BJ (cell line): Measurements from ENCODE around the gene IRS4. TPM values are rescaled to one million over a fixed set of nuclear protein-coding genes. Genes with fewer than 3 reads are reported as not detected.
A peak's percentile ranks its signal among the peaks of the same experiment; 100 is the strongest.

Source experiments
- CTCF ChIA-PET: fragments of 350-600 bp; formaldehyde crosslinking; extraction: SDS; loops from one replicate; lab custom pipeline; 2021; ENCODE audit warnings: antibody characterized with exemption, inconsistent platforms; lab: Yijun Ruan, JAX
- POLR2A ChIA-PET: fragments of 300-600 bp; sonication (Branson Sonifier 250); formaldehyde crosslinking; extraction: SDS; loops from one replicate; lab custom pipeline; 2021; ENCODE audit warnings: antibody characterized with exemption; lab: Charles Lee
- DNase-seq: peaks from one replicate; pipeline ENCODE4 v3.0.0-alpha.2; 2011; ENCODE audit warnings: low read depth
- H3K27me3 ChIP-seq: 2 replicates; pipeline ENCODE4 v1.6.0; 2011; ENCODE audit warnings: low read length; ENCODE audit not compliant: control insufficient read depth, insufficient read depth
- H3K36me3 ChIP-seq: 2 replicates; pipeline ENCODE4 v1.5.1; 2011; ENCODE audit warnings: low read length; ENCODE audit not compliant: control insufficient read depth, insufficient read depth
- H3K4me3 ChIP-seq: 2 replicates; pipeline ENCODE4 v1.5.1; 2011; ENCODE audit warnings: low read depth, mild to moderate bottlenecking, control low read depth, low read length
- polyA minus RNA-seq: library from RNA; depleted of rRNA, polyadenylated mRNA; stranded (reverse); fragments of >200 nt; gene quantifications from 2 replicates; pipeline ENCODE4 v1.2.3, GENCODE V29; 2011; rRNA and poly(A)+ RNA removed
- polyA plus RNA-seq: library from polyadenylated mRNA; depleted of rRNA; stranded (reverse); fragments of >200 nt; gene quantifications from 2 replicates; pipeline ENCODE4 v1.2.3, GENCODE V29; 2011; rRNA removed
- TF ChIP-seq, protein P1 (sequence below): IDR thresholded peaks from 2 replicates; pipeline ENCODE4 v1.5.1; 2011; ENCODE audit warnings: low read depth, mild to moderate bottlenecking, control low read depth, inconsistent platforms, low read length, moderate library complexity; ENCODE audit not compliant: insufficient read depth

IRS4 gene
- polyA plus RNA-seq (not detected in 2 replicates), polyA minus RNA-seq (not detected in 2 replicates)

DNA sequence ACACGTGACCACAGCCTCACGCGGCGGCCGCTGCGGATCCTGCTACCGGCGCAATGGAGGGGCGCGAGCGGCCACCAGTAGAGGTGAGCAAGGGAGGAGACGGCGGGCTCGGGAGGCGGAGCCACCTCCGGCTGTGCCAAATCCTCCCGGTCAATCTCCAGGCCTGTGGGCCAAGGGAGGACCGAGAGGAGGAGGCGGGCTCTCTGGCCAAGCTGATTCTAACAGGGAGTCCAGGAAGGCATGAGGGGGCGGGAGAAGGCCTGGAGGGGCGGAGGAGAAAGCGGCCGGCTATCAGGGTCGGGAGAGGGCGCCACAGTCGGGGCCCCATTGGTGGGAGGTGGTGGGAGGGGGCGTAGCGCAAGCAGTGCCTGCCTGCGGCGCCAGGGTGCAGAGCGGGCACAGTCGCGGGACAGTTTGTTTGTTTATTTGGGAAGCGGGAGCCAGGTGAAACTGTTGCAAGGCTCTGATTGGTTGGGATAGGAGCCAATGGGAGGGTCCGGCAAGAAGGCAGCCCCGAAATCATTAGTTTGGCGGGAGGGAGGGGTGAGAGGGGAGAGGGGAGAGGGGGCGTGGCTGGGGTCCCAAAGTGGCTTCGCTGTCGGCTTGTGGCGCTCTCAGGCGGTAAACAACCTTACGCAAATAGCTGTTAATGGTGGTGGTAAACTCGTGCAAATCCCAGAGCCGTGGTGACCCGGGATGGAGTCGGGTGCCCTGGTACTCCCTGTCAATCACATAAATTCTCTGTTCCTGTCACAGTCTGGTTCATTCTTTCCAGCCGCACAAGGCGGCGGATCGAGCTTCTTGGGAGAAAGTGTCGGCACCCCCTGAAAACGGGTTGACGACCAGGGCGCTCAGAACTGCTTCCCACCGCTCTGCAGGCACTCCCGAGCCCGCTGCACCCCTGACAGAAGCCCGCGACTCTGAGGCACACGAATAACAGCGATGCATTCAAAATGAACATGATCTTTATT, at the start of gene IRS4:
TSS of gene IRS4 (minus strand) at position 55 of the 971 bp plus-strand sequence.
- Histone ChIP-seq H3K36me3 (no peaks in the 10 kb centered on the region), H3K4me3 (peak within 1 kb of the TSS; percentile 21), H3K27me3 (peaks cover 9% of the 10 kb centered on the region)
- CTCF ChIA-PET, result no interaction called here
- DNase-seq, result no peak
- POLR2A ChIA-PET, result no interaction called here
- TF ChIP-seq, protein P1, sequence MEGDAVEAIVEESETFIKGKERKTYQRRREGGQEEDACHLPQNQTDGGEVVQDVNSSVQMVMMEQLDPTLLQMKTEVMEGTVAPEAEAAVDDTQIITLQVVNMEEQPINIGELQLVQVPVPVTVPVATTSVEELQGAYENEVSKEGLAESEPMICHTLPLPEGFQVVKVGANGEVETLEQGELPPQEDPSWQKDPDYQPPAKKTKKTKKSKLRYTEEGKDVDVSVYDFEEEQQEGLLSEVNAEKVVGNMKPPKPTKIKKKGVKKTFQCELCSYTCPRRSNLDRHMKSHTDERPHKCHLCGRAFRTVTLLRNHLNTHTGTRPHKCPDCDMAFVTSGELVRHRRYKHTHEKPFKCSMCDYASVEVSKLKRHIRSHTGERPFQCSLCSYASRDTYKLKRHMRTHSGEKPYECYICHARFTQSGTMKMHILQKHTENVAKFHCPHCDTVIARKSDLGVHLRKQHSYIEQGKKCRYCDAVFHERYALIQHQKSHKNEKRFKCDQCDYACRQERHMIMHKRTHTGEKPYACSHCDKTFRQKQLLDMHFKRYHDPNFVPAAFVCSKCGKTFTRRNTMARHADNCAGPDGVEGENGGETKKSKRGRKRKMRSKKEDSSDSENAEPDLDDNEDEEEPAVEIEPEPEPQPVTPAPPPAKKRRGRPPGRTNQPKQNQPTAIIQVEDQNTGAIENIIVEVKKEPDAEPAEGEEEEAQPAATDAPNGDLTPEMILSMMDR, result no peak

DNA sequence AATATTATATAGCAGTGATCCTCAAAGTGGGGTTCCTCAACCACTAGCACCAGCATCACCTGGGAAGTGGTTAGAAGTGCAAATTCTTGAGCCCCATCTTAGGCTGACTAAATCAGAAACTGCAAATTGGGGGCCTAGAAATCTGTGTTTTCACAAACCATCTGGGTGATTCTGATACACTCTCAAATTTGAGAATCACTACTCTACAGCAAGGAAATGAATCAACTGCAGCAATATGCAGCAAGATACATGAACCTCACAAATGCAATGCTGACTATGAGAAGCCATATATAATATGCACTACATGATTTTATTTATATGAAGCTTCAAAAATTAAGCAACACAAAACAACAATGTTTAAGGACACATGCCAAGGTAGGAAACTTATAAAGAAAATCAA, 36.2 kb upstream of the IRS4 start:
- no peak overlapping the region for H3K4me3 ChIP-seq
- POLR2A ChIA-PET, result no interaction called here
- CTCF ChIA-PET, result no interaction called here
- TF ChIP-seq, protein P1, result no peak
- H3K36me3 ChIP-seq, result no peaks in the 10 kb centered on the region
- H3K27me3 ChIP-seq, result no peaks in the 10 kb centered on the region
- no peak for DNase-seq

DNA sequence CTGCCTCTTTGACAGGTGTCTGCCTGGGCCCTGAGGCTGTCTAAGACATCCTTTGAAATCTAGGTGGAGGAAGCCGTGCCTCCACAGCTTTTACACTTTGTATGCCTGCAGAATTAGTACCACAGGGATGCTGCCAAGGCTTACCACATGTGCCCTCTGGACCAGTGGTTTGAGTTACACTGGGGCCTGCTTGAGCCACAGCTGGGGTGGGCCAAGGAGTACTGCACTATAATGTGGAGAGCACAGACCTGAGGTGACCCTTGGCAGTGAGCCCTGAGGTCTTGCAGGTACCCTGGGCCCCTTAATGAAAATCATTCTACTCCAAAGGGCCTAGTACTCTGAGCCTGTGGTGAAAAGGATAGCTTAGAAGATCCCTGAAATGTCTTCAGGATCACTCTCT, 27.2 kb upstream of the IRS4 start:
- ChIA-PET CTCF (no interaction called here), POLR2A (no interaction called here)
- Histone ChIP-seq H3K27me3 (no peaks in the 10 kb centered on the region), H3K4me3 (no peak overlapping the region), H3K36me3 (no peaks in the 10 kb centered on the region)
- TF ChIP-seq, protein P1, result no peak
- no peak for DNase-seq

DNA sequence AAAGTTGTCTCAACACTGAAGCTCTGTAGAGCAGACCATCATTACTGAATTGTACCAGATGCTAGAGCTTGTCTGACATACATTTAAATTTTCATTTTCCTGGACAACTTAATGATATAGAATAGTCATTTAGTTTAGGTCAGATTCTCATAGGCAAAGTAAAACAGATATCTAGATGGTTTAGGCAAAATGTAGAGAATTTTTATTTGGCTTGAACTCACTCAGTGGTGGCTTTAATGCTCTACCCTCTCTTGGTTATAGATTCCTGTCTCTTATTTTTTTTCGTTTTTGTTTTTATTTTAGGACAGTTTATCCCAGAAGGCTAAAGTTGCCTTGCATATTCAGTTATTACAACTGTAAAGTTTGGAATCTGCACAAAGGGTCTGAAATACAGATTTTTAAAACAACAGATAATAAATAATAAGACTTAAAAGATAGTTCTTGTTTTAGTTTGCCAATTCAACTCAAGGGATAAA, 4.0 kb upstream of the IRS4 start:
- H3K36me3 ChIP-seq, result no peaks in the 10 kb centered on the region
- H3K27me3 ChIP-seq, result peaks cover 3% of the 10 kb centered on the region
- TF ChIP-seq, protein P1, result no peak
- H3K4me3 ChIP-seq, result no peak overlapping the region
- DNase-seq, result no peak
- CTCF ChIA-PET, result no interaction called here
- POLR2A ChIA-PET, result no interaction called here

DNA sequence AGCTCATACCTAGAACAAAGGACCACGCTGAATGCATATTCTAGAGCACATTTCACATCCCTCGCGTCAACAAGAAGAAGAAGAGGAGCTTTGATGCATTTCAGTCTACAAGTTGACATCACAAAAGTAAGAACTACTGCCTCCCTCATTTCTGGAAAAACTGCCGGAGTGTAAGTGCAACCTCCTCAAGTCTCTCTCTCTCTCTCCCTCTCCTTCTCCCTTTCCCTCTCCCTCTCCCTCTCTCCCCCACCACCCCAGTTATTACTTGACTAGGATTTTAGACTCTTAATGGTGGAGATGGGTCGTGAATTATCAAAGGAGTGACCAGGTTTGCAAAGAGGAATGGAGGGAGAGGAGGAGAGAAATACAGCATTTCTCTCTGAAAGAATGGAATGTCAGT, 1.4 kb upstream of the IRS4 start:
- TF ChIP-seq, protein P1, result no peak
- peaks cover 6% of the 10 kb centered on the region for H3K27me3 ChIP-seq
- H3K36me3 ChIP-seq, result no peaks in the 10 kb centered on the region
- H3K4me3 ChIP-seq, result no peak overlapping the region
- CTCF ChIA-PET, result no interaction called here
- no peak for DNase-seq
- POLR2A ChIA-PET, result no interaction called here
